NOMO-1 (cell line): Measurements from ENCODE around the gene ADAMTS18.
"Not testable (repeated sequence)": the region's sequence is repeated elsewhere in the genome, so short reads cannot be mapped to it uniquely, and the experiment has no call there.

Experiments used
- DNase-seq, 2 experiments: peaks; one replicate each; lab custom pipeline; 2025; ENCODE audit not compliant: unreplicated experiment in 2 of 2; lab: John Stamatoyannopoulos, UW

ADAMTS18 gene

GRCh38 chr16:77434530-77435271, at the start of gene ADAMTS18:
TSS of gene ADAMTS18 (minus strand) at chr16:77435034. CDS start at chr16:77434695, 339 bp downstream.
- no peak for DNase-seq

- no peak for DNase-seq
Observed at GRCh38 chr16:77480681-77481315, 46.0 kb upstream of the ADAMTS18 start.

GRCh38 chr16:77472262-77472661, 37.4 kb upstream of the ADAMTS18 start:
- no peak for DNase-seq

- no peak for DNase-seq
Observed at GRCh38 chr16:77470851-77471250, 36.0 kb upstream of the ADAMTS18 start.

- no peak for DNase-seq
Observed at GRCh38 chr16:77469634-77470033, 34.8 kb upstream of the ADAMTS18 start.

- no peak for DNase-seq
Observed at GRCh38 chr16:77468831-77469230, 34.0 kb upstream of the ADAMTS18 start.

GRCh38 chr16:77467821-77468335, 33.0 kb upstream of the ADAMTS18 start:
- DNase-seq, result no peak

- DNase-seq, result not testable (repeated sequence)
Observed at GRCh38 chr16:77463659-77464058, 28.8 kb upstream of the ADAMTS18 start.

- DNase-seq, result no peak
Observed at GRCh38 chr16:77462894-77463293, 28.1 kb upstream of the ADAMTS18 start.

- DNase-seq, result no peak
Observed at GRCh38 chr16:77459534-77460254, 24.9 kb upstream of the ADAMTS18 start.

- DNase-seq, result no peak
Observed at GRCh38 chr16:77457046-77457445, 22.2 kb upstream of the ADAMTS18 start.

- DNase-seq, result no peak
Observed at GRCh38 chr16:77452243-77452642, 17.4 kb upstream of the ADAMTS18 start.

GRCh38 chr16:77450790-77451487, 16.1 kb upstream of the ADAMTS18 start:
- no peak for DNase-seq

GRCh38 chr16:77449208-77449607, 14.4 kb upstream of the ADAMTS18 start:
- DNase-seq, result no peak

- no peak for DNase-seq
Observed at GRCh38 chr16:77445324-77445723, 10.5 kb upstream of the ADAMTS18 start.

- DNase-seq, result no peak
Observed at GRCh38 chr16:77444147-77444460, 9.3 kb upstream of the ADAMTS18 start.

GRCh38 chr16:77443357-77444146, 8.7 kb upstream of the ADAMTS18 start:
- no peak for DNase-seq

GRCh38 chr16:77442078-77442477, 7.2 kb upstream of the ADAMTS18 start:
- DNase-seq, result no peak

GRCh38 chr16:77439106-77439505, 4.3 kb upstream of the ADAMTS18 start:
- DNase-seq, result no peak

GRCh38 chr16:77437859-77438258, 3.0 kb upstream of the ADAMTS18 start:
- DNase-seq, result no peak
